Progenitor cell of endocrine pancreas (in vitro differentiated cells): ENCODE measurements around the gene AVL9. TPM values are rescaled to one million over a fixed set of nuclear protein-coding genes. Genes with fewer than 3 reads are reported as not detected.

Experiments
- DNase-seq: peaks from one replicate; pipeline ENCODE4 v3.0.0; 2021; ENCODE audit warnings: low spot score; ENCODE audit not compliant: unreplicated experiment
- H3K27ac Mint-ChIP-seq: 2 replicates; pipeline ENCODE4 v1.8.0; 2021; ENCODE audit warnings: mild to moderate bottlenecking, moderate library complexity, mixed read lengths
- H3K27me3 Mint-ChIP-seq: 2 replicates; pipeline ENCODE4 v1.8.0; 2021; ENCODE audit warnings: mixed read lengths
- H3K36me3 Mint-ChIP-seq: 2 replicates; pipeline ENCODE4 v1.8.0; 2022; ENCODE audit warnings: mixed read lengths; ENCODE audit not compliant: insufficient read depth
- H3K4me1 Mint-ChIP-seq: 2 replicates; pipeline ENCODE4 v1.8.0; 2021; ENCODE audit warnings: low read depth, mixed read lengths
- H3K4me3 Mint-ChIP-seq: 2 replicates; pipeline ENCODE4 v1.8.0; 2021; ENCODE audit warnings: low read depth, mild to moderate bottlenecking, moderate library complexity, mixed read lengths
- H3K9me3 Mint-ChIP-seq: 2 replicates; pipeline ENCODE4 v1.8.0; 2021; ENCODE audit warnings: low read depth, mixed read lengths
- CTCF ChIP-seq: fragments of 200-600 bp; sonication (generic); IDR thresholded peaks from one replicate; pipeline ENCODE4 v1.5.0; 2021; ENCODE audit warnings: antibody characterized with exemption, mild to moderate bottlenecking; ENCODE audit not compliant: unreplicated experiment
- total RNA-seq: library from RNA; stranded (reverse); gene quantifications from 2 replicates; pipeline ENCODE4 v1.2.1, GENCODE V29; 2021

The AVL9 gene
- total RNA-seq, 1 donor from 2014 or later: 50.7 TPM

GRCh38 chr7:32564542-32564941 lies 69.3 kb downstream of the AVL9 start:
- Mint-ChIP-seq H3K4me3 (no peak overlapping the region), H3K4me1 (no peaks in the 10 kb centered on the region), H3K9me3 (no peaks in the 10 kb centered on the region), H3K27ac (peak overlapping the region; percentile 12), H3K36me3 (peaks cover 8% of the 10 kb centered on the region), H3K27me3 (no peaks in the 10 kb centered on the region)
- DNase-seq: no peak
- TF ChIP-seq CTCF: no peak

GRCh38 chr7:32569388-32570289 lies 74.3 kb downstream of the AVL9 start:
- H3K4me1 Mint-ChIP-seq: no peaks in the 10 kb centered on the region
- H3K27me3 Mint-ChIP-seq: no peaks in the 10 kb centered on the region
- H3K36me3 Mint-ChIP-seq: peaks cover 9% of the 10 kb centered on the region
- TF ChIP-seq CTCF: no peak
- no peaks in the 10 kb centered on the region for H3K9me3 Mint-ChIP-seq
- no peak for DNase-seq
- H3K27ac Mint-ChIP-seq: no peak overlapping the region
- no peak overlapping the region for H3K4me3 Mint-ChIP-seq

- no peak for TF ChIP-seq CTCF
- no peaks in the 10 kb centered on the region for H3K4me1 Mint-ChIP-seq
- no peak overlapping the region for H3K27ac Mint-ChIP-seq
- H3K9me3 Mint-ChIP-seq: no peaks in the 10 kb centered on the region
- H3K4me3 Mint-ChIP-seq: no peak overlapping the region
- peaks cover 17% of the 10 kb centered on the region for H3K36me3 Mint-ChIP-seq
- no peak for DNase-seq
- H3K27me3 Mint-ChIP-seq: no peaks in the 10 kb centered on the region
Measured at GRCh38 chr7:32573110-32573687, 77.9 kb downstream of the AVL9 start.

- Mint-ChIP-seq H3K27ac (no peak overlapping the region), H3K36me3 (peaks cover 18% of the 10 kb centered on the region), H3K4me3 (no peak overlapping the region), H3K9me3 (no peaks in the 10 kb centered on the region), H3K4me1 (no peaks in the 10 kb centered on the region), H3K27me3 (no peaks in the 10 kb centered on the region)
- TF ChIP-seq CTCF: no peak
- no peak for DNase-seq
Measured at GRCh38 chr7:32574626-32575025, 79.3 kb downstream of the AVL9 start.

- H3K4me1 Mint-ChIP-seq: no peaks in the 10 kb centered on the region
- peaks cover 18% of the 10 kb centered on the region for H3K36me3 Mint-ChIP-seq
- no peaks in the 10 kb centered on the region for H3K27me3 Mint-ChIP-seq
- H3K27ac Mint-ChIP-seq: no peak overlapping the region
- no peaks in the 10 kb centered on the region for H3K9me3 Mint-ChIP-seq
- TF ChIP-seq CTCF: no peak
- no peak for DNase-seq
- no peak overlapping the region for H3K4me3 Mint-ChIP-seq
Measured at GRCh38 chr7:32577421-32577820, 82.1 kb downstream of the AVL9 start.
